ENCODE results near the gene RBPJ. TPM values are rescaled to one million over a fixed set of nuclear protein-coding genes. Genes with fewer than 3 reads are reported as not detected.

RBPJ gene
- total RNA-seq, 2 experiments from 2014 or later: 150 to 151 TPM

DNA sequence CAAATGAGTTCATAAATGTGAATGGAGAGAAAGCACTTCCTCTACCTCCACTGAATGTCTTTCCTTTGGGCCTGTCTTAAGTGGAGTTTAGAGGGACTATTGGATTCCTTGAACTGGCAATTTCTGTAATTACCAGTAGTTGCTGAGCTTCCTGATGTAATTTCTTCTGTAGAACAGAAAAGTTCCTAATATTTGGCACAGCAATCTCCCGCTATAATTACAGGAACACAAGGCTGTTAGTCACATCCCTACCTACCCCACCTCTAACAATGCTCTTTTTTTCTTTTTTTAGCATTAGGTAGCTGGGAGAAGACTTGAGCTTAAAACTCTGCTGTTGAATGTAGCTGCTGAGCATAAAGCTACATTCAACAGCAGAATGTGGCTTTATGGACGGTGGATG lies 24.8 kb upstream of the RBPJ start:
- Mint-ChIP-seq H3K4me3 (no peak overlapping the region), H3K27ac (no peak overlapping the region), H3K4me1 (ENCODE audit: low read depth) (peaks cover 28% of the 10 kb centered on the region), H3K9me3 (no peaks in the 10 kb centered on the region), H3K36me3 (ENCODE audit: low read depth) (no peaks in the 10 kb centered on the region), H3K27me3 (peaks cover 5% of the 10 kb centered on the region)
- TF ChIP-seq, protein P1, sequence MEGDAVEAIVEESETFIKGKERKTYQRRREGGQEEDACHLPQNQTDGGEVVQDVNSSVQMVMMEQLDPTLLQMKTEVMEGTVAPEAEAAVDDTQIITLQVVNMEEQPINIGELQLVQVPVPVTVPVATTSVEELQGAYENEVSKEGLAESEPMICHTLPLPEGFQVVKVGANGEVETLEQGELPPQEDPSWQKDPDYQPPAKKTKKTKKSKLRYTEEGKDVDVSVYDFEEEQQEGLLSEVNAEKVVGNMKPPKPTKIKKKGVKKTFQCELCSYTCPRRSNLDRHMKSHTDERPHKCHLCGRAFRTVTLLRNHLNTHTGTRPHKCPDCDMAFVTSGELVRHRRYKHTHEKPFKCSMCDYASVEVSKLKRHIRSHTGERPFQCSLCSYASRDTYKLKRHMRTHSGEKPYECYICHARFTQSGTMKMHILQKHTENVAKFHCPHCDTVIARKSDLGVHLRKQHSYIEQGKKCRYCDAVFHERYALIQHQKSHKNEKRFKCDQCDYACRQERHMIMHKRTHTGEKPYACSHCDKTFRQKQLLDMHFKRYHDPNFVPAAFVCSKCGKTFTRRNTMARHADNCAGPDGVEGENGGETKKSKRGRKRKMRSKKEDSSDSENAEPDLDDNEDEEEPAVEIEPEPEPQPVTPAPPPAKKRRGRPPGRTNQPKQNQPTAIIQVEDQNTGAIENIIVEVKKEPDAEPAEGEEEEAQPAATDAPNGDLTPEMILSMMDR (IDR thresholded peaks at IDR 0.05): no peak
- CTCF ChIA-PET: no interaction called here
- POLR2A ChIA-PET: no interaction called here
- ATAC-seq (no peak), DNase-seq (no peak)
- intact Hi-C loops (cut with micrococcal nuclease): no loop called here

DNA sequence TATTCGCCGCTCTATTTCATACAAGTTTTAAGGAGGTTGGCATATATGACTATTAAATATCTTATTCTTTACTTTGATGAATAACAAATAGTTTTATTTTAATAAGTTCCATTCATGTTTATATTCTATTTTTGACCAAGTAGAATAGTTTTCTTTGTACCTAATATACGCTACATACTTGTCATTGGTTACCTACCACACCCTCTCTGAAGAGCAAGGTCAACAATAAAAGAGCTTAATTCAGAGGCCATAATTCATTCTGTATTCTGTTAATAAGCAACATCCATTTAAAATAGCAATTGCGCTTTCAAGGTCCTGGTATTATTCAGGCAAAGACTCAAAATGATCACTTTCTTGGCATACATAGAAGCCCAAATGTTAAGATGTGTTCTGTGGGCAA lies 24.3 kb upstream of the RBPJ start:
- Mint-ChIP-seq H3K27me3 (peaks cover 5% of the 10 kb centered on the region), H3K9me3 (no peaks in the 10 kb centered on the region), H3K4me1 (ENCODE audit: low read depth) (peaks cover 28% of the 10 kb centered on the region), H3K27ac (no peak overlapping the region), H3K36me3 (ENCODE audit: low read depth) (no peaks in the 10 kb centered on the region), H3K4me3 (no peak overlapping the region)
- ATAC-seq (no peak), DNase-seq (no peak)
- POLR2A ChIA-PET: no interaction called here
- CTCF ChIA-PET: no interaction called here
- intact Hi-C loops (cut with micrococcal nuclease): no loop called here
- TF ChIP-seq, protein P1 (IDR thresholded peaks at IDR 0.05): no peak

DNA sequence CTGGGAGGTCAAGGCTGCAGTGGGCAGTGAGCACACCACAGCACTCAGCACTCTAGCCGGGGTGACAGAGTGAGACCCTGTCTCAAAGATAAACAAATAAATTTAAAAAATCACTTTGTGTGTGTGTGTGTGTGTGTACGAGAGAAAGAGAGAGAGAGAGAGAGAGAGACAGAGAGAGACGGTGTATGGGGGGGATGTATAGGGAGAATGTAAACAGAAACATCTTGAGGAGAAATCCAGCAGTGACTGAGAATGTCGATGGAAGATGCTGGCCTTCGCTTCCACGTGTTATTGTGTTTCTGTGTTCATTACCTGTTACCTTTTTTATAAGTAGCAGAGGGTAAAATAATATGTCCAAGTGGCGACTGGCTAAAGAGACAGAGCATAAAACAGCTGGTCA lies 23.6 kb upstream of the RBPJ start:
- H3K4me3 Mint-ChIP-seq: no peak overlapping the region
- ChIA-PET POLR2A (no interaction called here), CTCF (no interaction called here)
- peaks cover 25% of the 10 kb centered on the region for H3K4me1 Mint-ChIP-seq (ENCODE audit: low read depth)
- H3K27me3 Mint-ChIP-seq: peaks cover 5% of the 10 kb centered on the region
- H3K36me3 Mint-ChIP-seq (ENCODE audit: low read depth): no peaks in the 10 kb centered on the region
- H3K9me3 Mint-ChIP-seq: no peaks in the 10 kb centered on the region
- ATAC-seq (no peak), DNase-seq (no peak)
- intact Hi-C loops (cut with micrococcal nuclease): no loop called here
- TF ChIP-seq, protein P1 (IDR thresholded peaks at IDR 0.05): no peak
- H3K27ac Mint-ChIP-seq: no peak overlapping the region

DNA sequence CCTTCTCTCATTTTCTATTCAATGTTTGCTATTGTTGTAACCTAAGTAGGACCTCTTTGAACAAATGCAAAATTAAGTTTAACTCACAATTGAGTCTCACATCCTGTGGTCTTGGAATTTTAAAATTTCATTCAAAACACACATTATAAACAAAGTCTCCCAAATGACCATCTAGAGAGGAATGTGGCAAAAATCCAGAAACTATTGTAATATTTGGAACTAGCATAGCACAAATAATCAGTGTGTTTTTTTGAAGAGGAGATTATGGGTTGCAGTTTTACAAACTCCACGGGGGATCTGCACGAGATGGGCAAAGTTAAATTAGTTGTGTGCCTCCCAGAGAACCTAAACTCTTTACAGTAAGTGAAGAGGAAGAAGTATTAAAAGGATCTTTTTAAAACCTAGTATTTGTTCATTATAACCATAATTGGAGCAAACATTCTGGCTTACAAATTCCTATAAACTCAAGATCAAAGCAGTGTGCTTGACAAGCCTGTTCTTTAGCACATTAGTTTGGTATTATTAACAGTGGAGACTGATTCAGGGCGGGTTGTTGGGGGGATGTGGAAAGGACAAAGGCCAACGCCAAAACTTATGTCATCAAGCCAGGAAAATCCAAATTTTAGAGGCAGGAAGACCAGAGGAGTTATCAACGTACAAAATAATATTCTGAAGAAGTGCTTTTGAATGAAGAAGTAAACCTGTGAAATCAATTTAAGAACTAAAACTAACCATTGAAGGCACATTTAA lies 22.4 kb upstream of the RBPJ start:
- POLR2A ChIA-PET: no interaction called here
- Mint-ChIP-seq H3K27me3 (peaks cover 5% of the 10 kb centered on the region), H3K36me3 (ENCODE audit: low read depth) (no peaks in the 10 kb centered on the region), H3K9me3 (no peaks in the 10 kb centered on the region), H3K27ac (peak overlapping the region; percentile 66), H3K4me1 (ENCODE audit: low read depth) (peaks cover 25% of the 10 kb centered on the region), H3K4me3 (no peak overlapping the region)
- DNase-seq: no peak
- TF ChIP-seq, protein P1 (IDR thresholded peaks at IDR 0.05): no peak
- no peak for ATAC-seq
- intact Hi-C loops (cut with micrococcal nuclease): no loop called here
- CTCF ChIA-PET: no interaction called here

DNA sequence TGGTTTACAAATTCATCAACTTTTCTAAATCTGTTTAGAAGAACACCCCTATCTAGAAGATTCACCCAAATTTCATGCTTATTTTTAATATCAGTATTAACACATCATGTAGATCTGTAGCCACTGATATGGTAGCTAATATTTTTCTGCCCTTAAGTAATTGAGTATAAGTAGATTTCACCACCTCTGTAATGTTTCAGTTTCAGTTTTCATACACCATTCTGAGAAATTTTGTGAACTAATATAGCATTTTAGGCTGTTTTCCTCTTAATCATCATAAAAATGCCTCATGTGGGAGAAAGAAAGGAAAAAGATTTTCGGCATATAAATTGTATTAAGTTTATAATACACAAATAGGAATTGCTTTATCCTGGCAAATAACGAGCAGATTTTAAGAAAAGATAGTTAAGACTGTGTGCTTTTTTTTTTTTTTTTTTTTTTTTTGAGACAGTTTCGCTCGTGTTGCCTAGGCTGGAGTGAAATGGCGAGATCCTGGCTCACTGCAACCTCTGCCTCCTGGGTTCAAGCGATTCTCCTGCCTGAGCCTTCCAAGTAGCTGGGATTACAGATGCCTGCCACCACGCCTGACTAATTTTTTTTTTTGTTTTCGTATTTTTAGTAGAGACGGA lies 21.4 kb upstream of the RBPJ start:
- Mint-ChIP-seq H3K27me3 (peaks cover 5% of the 10 kb centered on the region), H3K9me3 (no peaks in the 10 kb centered on the region), H3K36me3 (ENCODE audit: low read depth) (no peaks in the 10 kb centered on the region), H3K4me1 (ENCODE audit: low read depth) (peaks cover 30% of the 10 kb centered on the region), H3K4me3 (peak overlapping the region; percentile 41), H3K27ac (peak overlapping the region; percentile 66)
- POLR2A ChIA-PET: no interaction called here
- DNase-seq: no peak
- peak; percentile 79 for ATAC-seq
- TF ChIP-seq, protein P1 (IDR thresholded peaks at IDR 0.05): no peak
- intact Hi-C loops (cut with micrococcal nuclease): no loop called here
- CTCF ChIA-PET: no interaction called here
